Natural killer cell (primary cell): Measurements from ENCODE around the gene REC8. TPM values are rescaled to one million over a fixed set of nuclear protein-coding genes. Genes with fewer than 3 reads are reported as not detected.

Experiments
- ATAC-seq, 3 donors: fragments of 150-1000 bp in 2 of 3; fragments of 200-7000 bp in 1 of 3; cut with Tn5 transposase; 1 replicate in 1 of 3; 2 replicates in 2 of 3; pipeline ENCODE4 v1.10.0; 2021; ENCODE audit warnings: mild to moderate bottlenecking in 2 of 3, moderate library complexity in 2 of 3
- DNase-seq, 2 donors: peaks; one replicate each; pipeline versions ENCODE4 v3.0.0 to v3.0.0-alpha.2; 2013 to 2021; ENCODE audit warnings: mixed read lengths in 1 of 2
- H3K27ac ChIP-seq: one replicate; pipeline ENCODE4 v1.5.1; 2013; ENCODE audit warnings: mild to moderate bottlenecking, low read length
- H3K27me3 ChIP-seq: one replicate; pipeline ENCODE4 v1.6.1; 2013; ENCODE audit warnings: low read length; ENCODE audit not compliant: control insufficient read depth, insufficient read depth
- H3K36me3 ChIP-seq: one replicate; pipeline ENCODE4 v1.6.1; 2013; ENCODE audit warnings: low read length; ENCODE audit not compliant: control insufficient read depth, insufficient read depth
- H3K4me1 ChIP-seq: one replicate; pipeline ENCODE4 v1.6.1; 2013; ENCODE audit warnings: low read length; ENCODE audit not compliant: control insufficient read depth, insufficient read depth
- H3K4me3 ChIP-seq: one replicate; pipeline ENCODE4 v1.5.1; 2013; ENCODE audit warnings: low read length
- H3K9me3 ChIP-seq: one replicate; pipeline ENCODE4 v1.6.1; 2013; ENCODE audit warnings: low read length; ENCODE audit not compliant: control insufficient read depth, insufficient read depth
- H3K27ac Mint-ChIP-seq, 2 donors: one replicate each; pipeline ENCODE4 v1.8.0; 2022; ENCODE audit warnings: mild to moderate bottlenecking in 2 of 2, mixed read lengths in 2 of 2, moderate library complexity in 1 of 2
- H3K27me3 Mint-ChIP-seq, 2 donors: one replicate each; pipeline ENCODE4 v1.8.0; 2022; ENCODE audit warnings: low read depth in 2 of 2, mixed read lengths in 2 of 2
- H3K36me3 Mint-ChIP-seq: one replicate; pipeline ENCODE4 v1.8.0; 2022; ENCODE audit warnings: mixed read lengths
- H3K4me1 Mint-ChIP-seq, 2 donors: one replicate each; pipeline ENCODE4 v1.8.0; 2022; ENCODE audit warnings: mixed read lengths in 2 of 2
- H3K4me3 Mint-ChIP-seq: one replicate; pipeline ENCODE4 v1.8.0; 2022; ENCODE audit warnings: mild to moderate bottlenecking, moderate library complexity, mixed read lengths
- H3K9me3 Mint-ChIP-seq, 2 donors: one replicate each; pipeline ENCODE4 v1.8.0; 2022; ENCODE audit warnings: mixed read lengths in 2 of 2
- WGBS: methylation state at CpG from one replicate; pipeline ENCODE4 v1.1.7; 2013; ENCODE audit warnings: missing lambda C conversion rate; ENCODE audit not compliant: insufficient coverage; 5-methylcytosine and 5-hydroxymethylcytosine counted together
- intact Hi-C: fragments of 100-400 bp; cut with micrococcal nuclease; formaldehyde crosslinking; loops from one replicate; pipeline ENCODE4 v1.14.2; 2022
- total RNA-seq, 4 donors: library from RNA; stranded (reverse); fragments of 120-200 nt in 1 of 4; gene quantifications; one replicate each; pipeline versions ENCODE4 v1.2.3 to v1.2.4, GENCODE V29; 2013 to 2022
- TF ChIP-seq, protein P1 (sequence below): fragments of 200-600 bp; IDR thresholded peaks from one replicate; pipeline ENCODE4 v1.8.0; 2022; ENCODE audit warnings: antibody characterized with exemption

Gene REC8
- total RNA-seq, 3 donors from 2014 or later (not counting 1 experiment from before 2014, with no cell fraction given): 77.7 to 138 (median 103) TPM

DNA sequence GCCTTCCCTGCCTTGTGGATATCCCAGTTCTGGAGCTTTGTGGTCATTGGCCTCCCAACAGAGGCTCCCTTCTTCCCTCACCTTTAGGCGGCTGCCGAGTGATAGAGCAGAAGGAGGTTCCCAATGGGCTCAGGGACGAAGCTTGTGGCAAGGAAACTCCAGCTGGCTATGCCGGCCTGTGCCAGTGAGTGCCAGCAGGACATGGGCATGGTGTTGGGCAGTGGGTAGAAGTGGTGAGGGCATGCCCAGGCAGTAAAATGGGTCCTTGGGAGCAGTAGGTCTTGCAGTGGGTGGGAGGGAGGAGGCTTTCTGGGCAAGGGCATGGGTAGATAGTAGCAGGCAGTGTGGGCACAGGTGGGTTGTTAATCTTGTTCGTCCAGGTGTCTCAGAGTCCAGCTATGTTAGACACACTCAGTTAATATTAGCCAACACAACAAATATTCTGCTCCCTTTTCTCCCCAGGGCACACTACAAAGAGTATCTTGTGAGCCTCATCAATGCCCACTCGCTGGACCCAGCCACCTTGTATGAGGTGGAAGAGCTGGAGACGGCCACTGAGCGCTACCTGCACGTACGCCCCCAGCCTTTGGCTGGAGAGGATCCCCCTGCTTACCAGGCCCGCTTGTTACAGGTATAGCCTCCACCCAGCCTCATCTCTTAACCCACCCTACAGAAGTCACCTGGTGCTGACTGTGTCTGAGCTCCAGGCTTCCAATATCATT, 11.9 kb upstream of the REC8 start:
- TF ChIP-seq, protein P1, sequence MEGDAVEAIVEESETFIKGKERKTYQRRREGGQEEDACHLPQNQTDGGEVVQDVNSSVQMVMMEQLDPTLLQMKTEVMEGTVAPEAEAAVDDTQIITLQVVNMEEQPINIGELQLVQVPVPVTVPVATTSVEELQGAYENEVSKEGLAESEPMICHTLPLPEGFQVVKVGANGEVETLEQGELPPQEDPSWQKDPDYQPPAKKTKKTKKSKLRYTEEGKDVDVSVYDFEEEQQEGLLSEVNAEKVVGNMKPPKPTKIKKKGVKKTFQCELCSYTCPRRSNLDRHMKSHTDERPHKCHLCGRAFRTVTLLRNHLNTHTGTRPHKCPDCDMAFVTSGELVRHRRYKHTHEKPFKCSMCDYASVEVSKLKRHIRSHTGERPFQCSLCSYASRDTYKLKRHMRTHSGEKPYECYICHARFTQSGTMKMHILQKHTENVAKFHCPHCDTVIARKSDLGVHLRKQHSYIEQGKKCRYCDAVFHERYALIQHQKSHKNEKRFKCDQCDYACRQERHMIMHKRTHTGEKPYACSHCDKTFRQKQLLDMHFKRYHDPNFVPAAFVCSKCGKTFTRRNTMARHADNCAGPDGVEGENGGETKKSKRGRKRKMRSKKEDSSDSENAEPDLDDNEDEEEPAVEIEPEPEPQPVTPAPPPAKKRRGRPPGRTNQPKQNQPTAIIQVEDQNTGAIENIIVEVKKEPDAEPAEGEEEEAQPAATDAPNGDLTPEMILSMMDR: no peak
- intact Hi-C loops: loop anchor here (2.0 kb wide), 1 partner anchor 101 kb away; no protein-coding TSS in a partner anchor
- peaks cover 37% of the 10 kb centered on the region for H3K4me1 ChIP-seq
- no peaks in the 10 kb centered on the region for H3K9me3 Mint-ChIP-seq
- ATAC-seq: no peak
- H3K36me3 Mint-ChIP-seq: no peaks in the 10 kb centered on the region
- DNase-seq: no peak
- H3K27ac ChIP-seq: peak overlapping the region; percentile 94
- H3K27me3 ChIP-seq: no peaks in the 10 kb centered on the region
- peak overlapping the region; percentile 21 for H3K4me3 Mint-ChIP-seq
- H3K4me3 ChIP-seq: no peak overlapping the region
- H3K36me3 ChIP-seq: peaks cover 74% of the 10 kb centered on the region
- H3K27ac Mint-ChIP-seq: peak overlapping the region; percentile 97
- no peaks in the 10 kb centered on the region for H3K9me3 ChIP-seq
- H3K27me3 Mint-ChIP-seq: no peaks in the 10 kb centered on the region
- 92% methylated on average over 11 of the region's 11 CpGs for WGBS
- H3K4me1 Mint-ChIP-seq: peaks cover 33 to 49% of the 10 kb centered on the region in 2 donors

DNA sequence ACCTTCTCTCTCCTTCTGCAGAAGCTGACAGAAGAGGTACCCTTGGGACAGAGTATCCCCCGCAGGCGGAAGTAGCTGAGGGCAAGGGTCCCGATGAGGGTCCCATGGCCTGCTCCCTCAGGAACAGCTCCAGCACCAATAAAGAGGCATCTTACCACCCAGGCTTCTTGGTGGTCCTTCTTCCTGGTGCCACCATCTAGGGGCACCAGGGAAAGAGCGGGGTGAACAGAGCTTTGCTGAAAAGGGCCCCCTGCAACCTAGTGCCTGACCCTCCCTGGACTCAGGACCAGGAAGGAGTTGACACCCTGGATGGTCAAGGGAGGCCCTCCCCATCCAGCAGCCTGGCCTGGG, 11.4 kb upstream of the REC8 start:
- Mint-ChIP-seq H3K36me3 (no peaks in the 10 kb centered on the region), H3K4me1 (peaks cover 36 to 54% of the 10 kb centered on the region in 2 donors)
- intact Hi-C loops: loop anchor here (2.0 kb wide), 1 partner anchor 102 kb away; no protein-coding TSS in a partner anchor

DNA sequence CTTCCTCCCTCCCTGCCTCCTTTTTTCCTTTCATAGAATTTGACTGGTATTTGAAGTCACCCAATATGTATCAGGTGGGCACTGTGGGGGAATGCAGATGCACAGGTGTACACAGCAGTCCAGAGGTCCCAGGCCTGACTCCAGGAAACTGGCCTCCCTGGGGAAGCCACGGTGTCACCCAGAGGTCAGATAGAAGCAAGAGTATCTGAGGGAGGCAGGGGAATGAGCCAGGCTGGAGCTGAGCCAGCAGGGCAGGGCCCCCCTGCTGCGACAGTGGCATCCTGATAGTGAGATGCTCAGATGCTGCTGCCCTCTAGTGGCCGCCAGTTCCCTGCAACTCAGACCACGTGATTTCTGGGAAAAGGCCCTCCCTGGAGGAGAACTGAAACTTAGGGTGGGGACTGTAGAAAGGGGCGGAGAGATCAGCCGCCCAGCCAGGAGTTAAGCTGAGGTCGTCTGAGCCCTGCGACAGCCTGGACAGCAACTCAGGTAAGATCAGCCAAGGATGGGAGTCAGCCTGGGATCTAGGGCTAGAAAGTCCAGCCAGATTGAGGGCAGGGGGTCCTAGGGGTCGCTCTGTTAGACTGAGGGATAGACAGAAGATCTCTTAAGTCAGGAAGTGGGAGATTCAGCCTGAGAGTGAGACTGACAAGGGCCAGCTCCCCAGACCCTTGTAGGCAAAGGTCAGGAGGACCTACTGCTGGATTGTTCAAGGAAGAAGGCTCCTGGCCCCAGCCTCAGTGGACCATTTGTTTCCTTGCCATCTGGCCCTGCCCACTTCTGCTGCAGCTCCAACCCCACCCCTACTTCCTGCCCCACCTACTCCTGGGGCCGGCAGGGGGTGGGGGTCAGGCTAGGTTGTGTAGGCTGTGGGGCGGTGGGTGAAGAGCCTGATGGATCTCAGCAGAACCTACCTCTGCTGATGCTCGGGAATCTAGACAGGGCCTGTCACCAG, 10.8 kb upstream of the REC8 start, which contains the start of gene IRF9:
TSS of gene IRF9 (plus strand) at position 416 of the 955 bp plus-strand sequence. CDS start 880 bp downstream, outside the sequence.
- H3K27ac ChIP-seq: peak within 1 kb of the TSS; percentile 94
- H3K27ac Mint-ChIP-seq: peak within 1 kb of the TSS; percentile 97
- DNase-seq (peak; percentile 93 to 99), ATAC-seq (peak; percentile 91 to 97 (median 91))
- H3K27me3 Mint-ChIP-seq: no peaks in the 10 kb centered on the region
- H3K4me1 Mint-ChIP-seq: peaks cover 43 to 54% of the 10 kb centered on the region in 2 donors
- no peaks in the 10 kb centered on the region for H3K9me3 ChIP-seq
- H3K27me3 ChIP-seq: no peaks in the 10 kb centered on the region
- peak within 1 kb of the TSS; percentile 94 for H3K4me3 ChIP-seq
- peaks cover 37% of the 10 kb centered on the region for H3K4me1 ChIP-seq
- no peaks in the 10 kb centered on the region for H3K36me3 Mint-ChIP-seq
- intact Hi-C loops: loop anchor here (1.0 to 2.0 kb wide), 3 partner anchors 15 to 102 kb away; partner anchors contain the start of genes DCAF11, NRL and PSME2
- H3K4me3 Mint-ChIP-seq: peak within 1 kb of the TSS; percentile 99
- H3K36me3 ChIP-seq: peaks cover 74% of the 10 kb centered on the region
- WGBS: under 1% methylated on average over 11 of the region's 12 CpGs
- no peaks in the 10 kb centered on the region for H3K9me3 Mint-ChIP-seq
- TF ChIP-seq, protein P1: peak; percentile 85

More for the DNA sequence above, 11.4 kb upstream of the REC8 start:
- TF ChIP-seq, protein P1: no peak
- Mint-ChIP-seq H3K4me3 (peak overlapping the region; percentile 99), H3K27me3 (no peaks in the 10 kb centered on the region), H3K27ac (peak overlapping the region; percentile 97), H3K9me3 (no peaks in the 10 kb centered on the region)
- peaks cover 74% of the 10 kb centered on the region for H3K36me3 ChIP-seq
- no peak for ATAC-seq
- 99% methylated on average over 4 of the region's 4 CpGs for WGBS
- no peaks in the 10 kb centered on the region for H3K9me3 ChIP-seq
- H3K4me1 ChIP-seq: peaks cover 37% of the 10 kb centered on the region
- H3K27ac ChIP-seq: peak overlapping the region; percentile 94
- no peaks in the 10 kb centered on the region for H3K27me3 ChIP-seq
- no peak overlapping the region for H3K4me3 ChIP-seq
- no peak for DNase-seq
